Colon (tissue), 2 donors: ENCODE measurements around the gene DUS4L.
"Not testable (repeated sequence)": the region's sequence is repeated elsewhere in the genome, so short reads cannot be mapped to it uniquely, and the experiment has no call there.

ENCODE experiments used
- FAIRE-seq: peaks from 2 replicates; lab custom pipeline; 2012; peaks lifted over from hg19 to GRCh38; lab: Jason Lieb, UNC
- donor health status: control.
- donor health status: control.

DUS4L gene, protein sequence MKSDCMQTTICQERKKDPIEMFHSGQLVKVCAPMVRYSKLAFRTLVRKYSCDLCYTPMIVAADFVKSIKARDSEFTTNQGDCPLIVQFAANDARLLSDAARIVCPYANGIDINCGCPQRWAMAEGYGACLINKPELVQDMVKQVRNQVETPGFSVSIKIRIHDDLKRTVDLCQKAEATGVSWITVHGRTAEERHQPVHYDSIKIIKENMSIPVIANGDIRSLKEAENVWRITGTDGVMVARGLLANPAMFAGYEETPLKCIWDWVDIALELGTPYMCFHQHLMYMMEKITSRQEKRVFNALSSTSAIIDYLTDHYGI

DNA sequence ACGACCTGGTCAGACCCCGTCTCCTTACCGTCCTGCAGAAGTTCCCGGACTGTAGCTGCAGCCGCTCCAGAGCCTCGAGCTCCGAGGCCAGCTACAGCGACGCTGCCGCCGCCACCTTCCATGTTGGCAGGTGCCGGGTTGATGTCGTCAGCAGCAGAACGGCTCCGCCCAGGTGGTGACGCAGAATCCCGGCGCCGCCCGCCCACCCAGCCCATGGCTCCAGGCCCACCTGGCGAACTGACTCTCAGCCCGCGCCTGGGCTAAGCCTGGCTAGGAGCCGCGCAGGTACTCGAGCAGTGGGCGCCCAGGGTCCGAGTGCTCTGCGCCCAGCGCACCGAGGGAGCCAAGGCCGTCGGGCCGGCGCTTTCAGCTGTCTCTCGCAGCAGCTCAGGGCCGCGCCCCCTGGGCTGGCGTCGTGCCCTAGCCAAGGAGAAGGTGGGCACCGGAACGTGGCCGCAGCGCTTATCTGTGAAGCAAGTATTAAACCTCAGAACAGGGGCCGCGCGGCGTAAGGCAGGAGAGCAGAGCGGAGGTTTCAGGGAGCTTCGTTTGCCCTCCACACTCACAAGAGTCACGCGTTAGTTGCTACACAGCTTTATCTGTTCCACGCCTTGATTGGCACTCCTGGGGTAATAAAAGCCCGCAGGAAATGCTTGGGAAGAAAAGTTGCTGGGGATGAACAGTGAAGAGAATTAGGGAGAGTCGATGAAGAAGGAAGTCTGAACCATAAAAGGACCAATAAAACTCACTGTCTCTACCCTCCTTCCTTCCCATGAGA lies at the start of gene DUS4L, which contains the start of gene COG5:
TSS of gene DUS4L (plus strand) at position 197 of the 778 bp plus-strand sequence. CDS start 3,100 bp downstream, outside the sequence.
TSS of gene COG5 (minus strand) at position 146 of the 778 bp plus-strand sequence. CDS start at position 122, 24 bp downstream.
- no peak for FAIRE-seq

DNA sequence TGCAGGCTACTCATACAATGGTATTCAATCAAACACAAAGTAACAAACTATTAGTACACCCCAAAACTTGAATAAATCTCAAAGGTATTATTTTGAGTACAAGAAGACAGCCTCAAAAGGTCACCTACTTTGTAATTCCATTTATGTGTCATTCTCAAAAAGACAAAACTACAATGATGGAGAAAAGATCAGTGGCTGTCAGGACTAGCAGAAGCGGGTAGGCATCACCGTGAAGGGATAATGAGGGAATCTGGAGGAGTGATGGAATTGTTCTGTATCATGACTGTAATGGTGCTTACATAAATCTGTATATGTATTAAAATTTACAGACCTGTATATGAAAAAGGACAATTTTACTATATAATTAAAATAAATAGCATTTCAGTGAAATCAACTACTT lies 37.1 kb upstream of the DUS4L start:
- no peak for FAIRE-seq

DNA sequence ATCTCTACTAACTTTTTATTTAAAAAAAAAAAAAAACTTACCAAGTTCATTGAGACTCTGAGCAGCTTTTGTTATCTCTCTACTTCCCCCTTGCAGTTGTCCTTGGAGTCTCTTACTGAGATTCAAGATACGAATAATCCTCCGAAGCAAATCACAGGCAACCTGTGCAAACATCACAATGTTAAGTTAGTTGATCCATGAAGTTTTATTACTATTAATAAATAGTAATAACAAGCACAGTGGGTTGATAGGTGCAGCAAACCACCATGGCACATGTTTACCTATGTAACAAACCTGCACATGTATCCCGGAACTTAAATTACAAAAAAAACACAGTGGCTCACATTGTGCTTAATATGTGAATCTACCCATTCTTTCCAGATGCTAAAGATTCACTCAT lies 36.6 kb upstream of the DUS4L start:
- no peak for FAIRE-seq

GRCh38 chr7:107528461-107528860 lies 35.3 kb upstream of the DUS4L start:
- FAIRE-seq = no peak

GRCh38 chr7:107530751-107531150 lies 33.0 kb upstream of the DUS4L start:
- no peak for FAIRE-seq

DNA sequence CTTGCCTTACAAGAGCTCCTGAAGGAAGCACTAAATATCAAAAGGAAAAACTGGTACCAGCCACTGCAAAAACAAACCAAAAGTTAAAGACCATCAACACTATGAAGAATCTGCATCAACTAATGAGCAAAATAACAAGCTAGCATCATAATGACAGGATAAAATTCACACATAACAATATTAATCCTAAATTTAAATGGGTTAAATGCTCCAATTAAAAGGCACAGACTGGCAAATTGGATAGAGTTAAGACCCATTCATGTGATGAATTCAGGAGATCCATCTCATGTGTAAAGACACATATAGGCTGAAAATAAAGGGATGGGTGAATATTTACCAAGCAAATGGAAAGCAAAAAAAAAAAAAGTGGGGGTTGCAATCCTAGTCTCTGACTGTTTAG lies 29.6 kb upstream of the DUS4L start:
- no peak for FAIRE-seq

GRCh38 chr7:107537228-107537627 lies 26.5 kb upstream of the DUS4L start:
- not testable (repeated sequence) for FAIRE-seq

- no peak for FAIRE-seq
Measured at GRCh38 chr7:107538001-107538400, 25.8 kb upstream of the DUS4L start.

- no peak for FAIRE-seq
Measured at GRCh38 chr7:107543338-107543993, 20.3 kb upstream of the DUS4L start.

- FAIRE-seq = no peak
Measured at GRCh38 chr7:107544848-107545591, 18.8 kb upstream of the DUS4L start.

DNA sequence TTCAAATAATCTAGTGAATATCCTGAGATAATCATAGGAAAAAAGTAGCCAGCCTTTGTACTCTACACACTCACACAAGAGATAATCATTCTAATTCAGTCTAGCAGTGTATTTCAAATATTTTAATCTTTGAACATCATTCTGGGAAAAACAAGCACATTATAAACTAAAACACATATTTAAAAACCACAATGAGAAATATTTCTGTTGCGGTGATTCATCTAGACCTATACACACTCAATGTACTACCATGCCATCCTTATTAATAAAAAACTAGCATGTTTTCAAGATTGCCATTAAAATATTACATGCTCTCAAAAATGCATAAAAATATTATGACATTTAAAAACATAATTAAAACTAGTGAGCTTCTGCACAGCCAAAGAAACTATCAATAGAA lies 11.8 kb upstream of the DUS4L start:
- no peak for FAIRE-seq

- FAIRE-seq = no peak
Measured at GRCh38 chr7:107555893-107556292, 7.9 kb upstream of the DUS4L start.

DNA sequence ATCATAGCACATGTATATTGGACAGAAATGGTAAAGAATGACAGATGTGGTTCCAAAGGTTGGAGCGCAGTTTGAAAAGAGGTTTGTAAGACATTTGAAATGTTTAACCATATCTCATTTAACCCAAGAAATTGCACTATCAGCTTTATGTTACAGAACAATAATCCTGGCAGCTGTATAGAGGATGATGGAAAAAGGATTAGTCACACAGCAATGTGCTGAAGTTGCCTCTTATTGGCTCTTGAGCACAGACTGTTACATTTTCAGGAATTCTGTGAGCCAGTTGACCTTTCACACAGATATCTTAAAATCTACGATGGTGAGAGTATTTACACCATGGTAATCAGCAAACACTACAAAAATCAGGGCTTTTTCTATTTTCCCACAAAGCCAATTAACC lies 3.9 kb upstream of the DUS4L start:
- FAIRE-seq = no peak

DNA sequence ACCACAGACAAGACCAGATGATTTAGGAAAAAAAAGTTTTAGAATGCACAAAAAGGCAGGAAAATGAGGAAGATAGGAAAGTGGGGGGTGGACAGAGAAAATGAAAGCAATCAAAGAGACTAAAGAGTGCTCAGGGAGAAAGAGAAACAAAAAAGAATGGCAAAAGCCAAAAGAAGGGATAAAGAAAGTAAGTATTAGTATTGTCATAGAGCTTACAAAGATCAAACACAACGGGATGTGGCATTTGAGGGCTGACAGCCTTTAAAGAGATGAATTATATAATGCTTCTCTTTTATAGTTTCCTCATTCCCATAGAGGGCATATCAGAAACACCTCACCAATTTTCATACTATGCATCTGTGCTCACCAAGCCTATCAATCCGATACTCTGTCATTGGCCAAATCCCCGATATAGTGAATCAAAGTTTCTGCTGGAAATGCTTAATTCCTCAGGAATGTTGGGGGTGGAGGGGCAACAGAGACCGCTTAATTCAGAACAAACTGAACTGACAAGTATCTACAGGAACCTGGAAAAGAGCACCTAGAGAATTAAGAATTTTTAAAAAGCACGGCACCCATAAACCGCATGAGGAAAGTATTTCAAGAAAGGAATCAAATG lies 2.8 kb upstream of the DUS4L start:
- FAIRE-seq = no peak

- no peak for FAIRE-seq
Measured at GRCh38 chr7:107563081-107563774, 543 bp upstream of the DUS4L start.

GRCh38 chr7:107564553-107565298 lies 955 bp downstream of the DUS4L start:
- no peak for FAIRE-seq

GRCh38 chr7:107570298-107570697 lies 6.5 kb downstream of the DUS4L start:
- no peak for FAIRE-seq

- FAIRE-seq = no peak
Measured at GRCh38 chr7:107573537-107573936, 9.8 kb downstream of the DUS4L start.

GRCh38 chr7:107579554-107579884 lies 15.7 kb downstream of the DUS4L start:
- FAIRE-seq = no peak

- no peak for FAIRE-seq
Measured at GRCh38 chr7:107579885-107580715, 16.3 kb downstream of the DUS4L start, which contains the start of gene BCAP29. BCAP29 (plus strand) TSS chr7:107580246; CDS start chr7:107580773, 527 bp downstream.
